WTC11 (cell line): Measurements from ENCODE around the gene CD69. TPM values are rescaled to one million over a fixed set of nuclear protein-coding genes. Genes with fewer than 3 reads are reported as not detected.

Source experiments
- ATAC-seq: fragments of 200-7000 bp; cut with Tn5 transposase; 2 replicates; pipeline ENCODE4 v1.10.0; 2021; ENCODE audit warnings: mild to moderate bottlenecking, moderate library complexity
- CTCF ChIA-PET: fragments of 300-600 bp; sonication (Branson Sonifier 250); formaldehyde crosslinking; loops from one replicate; lab custom pipeline; 2021; ENCODE audit warnings: antibody characterized with exemption; lab: Charles Lee
- POLR2A ChIA-PET: fragments of 350-600 bp; sonication (Branson Sonifier 250); formaldehyde crosslinking; loops from one replicate; lab custom pipeline; 2021; ENCODE audit warnings: antibody characterized with exemption; lab: Charles Lee
- DNase-seq: peaks from one replicate; pipeline ENCODE4 v3.0.0; 2021; ENCODE audit warnings: low spot score
- H3K27ac Mint-ChIP-seq: 2 replicates; pipeline ENCODE4 v1.8.0; 2021; ENCODE audit warnings: mixed read lengths
- H3K27me3 Mint-ChIP-seq: 2 replicates; pipeline ENCODE4 v1.8.0; 2021; ENCODE audit warnings: low read depth, mild to moderate bottlenecking, moderate library complexity, mixed read lengths
- H3K36me3 Mint-ChIP-seq: 2 replicates; pipeline ENCODE4 v1.8.0; 2021; ENCODE audit warnings: mixed read lengths
- H3K4me1 Mint-ChIP-seq: 2 replicates; pipeline ENCODE4 v1.8.0; 2022; ENCODE audit warnings: mixed read lengths
- H3K4me3 Mint-ChIP-seq: 2 replicates; pipeline ENCODE4 v1.8.0; 2021; ENCODE audit warnings: mild to moderate bottlenecking, moderate library complexity, mixed read lengths
- H3K9me3 Mint-ChIP-seq: 2 replicates; pipeline ENCODE4 v1.8.0; 2021; ENCODE audit warnings: mixed read lengths
- ATF2 ChIP-seq: sonication (generic); formaldehyde crosslinking; IDR thresholded peaks from 2 replicates; pipeline ENCODE4 v1.8.1; 2022; ENCODE audit warnings: low read depth, missing genetic modification reagents, borderline replicate concordance
- ATF3 ChIP-seq: sonication (generic); formaldehyde crosslinking; conservative IDR thresholded peaks from 2 replicates; pipeline ENCODE4 v1.8.1; 2022; ENCODE audit warnings: mild to moderate bottlenecking, missing genetic modification reagents
- CREM ChIP-seq: sonication (generic); formaldehyde crosslinking; IDR thresholded peaks from 2 replicates; pipeline ENCODE4 v1.8.1; 2022; ENCODE audit warnings: mild to moderate bottlenecking, missing genetic modification reagents, moderate library complexity
- CTCF ChIP-seq: fragments of 200-600 bp; IDR thresholded peaks from 2 replicates; pipeline ENCODE4 v1.8.0; 2022; ENCODE audit warnings: antibody characterized with exemption
- ELF4 ChIP-seq: sonication (generic); formaldehyde crosslinking; IDR thresholded peaks from 2 replicates; pipeline ENCODE4 v1.8.1; 2022; ENCODE audit warnings: low read depth, mild to moderate bottlenecking, moderate library complexity, missing genetic modification reagents
- ESRRA ChIP-seq: sonication (generic); formaldehyde crosslinking; IDR thresholded peaks from 2 replicates; pipeline ENCODE4 v1.8.1; 2022; ENCODE audit warnings: mild to moderate bottlenecking, missing genetic modification reagents, borderline replicate concordance
- FOXJ3 ChIP-seq: sonication (generic); formaldehyde crosslinking; IDR thresholded peaks from 2 replicates; pipeline ENCODE4 v1.9.0; 2021; ENCODE audit warnings: missing genetic modification reagents, mild to moderate bottlenecking, borderline replicate concordance
- GABPB1 ChIP-seq: sonication (generic); formaldehyde crosslinking; IDR thresholded peaks from 2 replicates; pipeline ENCODE4 v1.8.1; 2023; ENCODE audit warnings: mild to moderate bottlenecking, missing genetic modification reagents
- IRF1 ChIP-seq: sonication (generic); formaldehyde crosslinking; IDR thresholded peaks from 2 replicates; pipeline ENCODE4 v1.8.0; 2023; ENCODE audit warnings: missing genetic modification reagents
- MAX ChIP-seq: sonication (generic); formaldehyde crosslinking; IDR thresholded peaks from 2 replicates; pipeline ENCODE4 v1.8.0; 2022; ENCODE audit warnings: mild to moderate bottlenecking, missing genetic modification reagents
- MLX ChIP-seq: sonication (generic); formaldehyde crosslinking; IDR thresholded peaks from 2 replicates; pipeline ENCODE4 v1.8.1; 2023; ENCODE audit warnings: mild to moderate bottlenecking, missing genetic modification reagents, moderate library complexity
- NFE2L1 ChIP-seq: sonication (generic); formaldehyde crosslinking; IDR thresholded peaks from 2 replicates; pipeline ENCODE4 v1.8.1; 2023; ENCODE audit warnings: missing genetic modification reagents
- RELA ChIP-seq: sonication (generic); formaldehyde crosslinking; IDR thresholded peaks from 2 replicates; pipeline ENCODE4 v1.8.1; 2022; ENCODE audit warnings: missing genetic modification reagents, mild to moderate bottlenecking, borderline replicate concordance
- SOX15 ChIP-seq: fragments of 250-450 bp; sonication (Bioruptor Pico); IDR thresholded peaks from 2 replicates; pipeline ENCODE4 v1.9.0; 2021; ENCODE audit warnings: mild to moderate bottlenecking
- STAT6 ChIP-seq: sonication (generic); formaldehyde crosslinking; conservative IDR thresholded peaks from 2 replicates; pipeline ENCODE4 v1.8.1; 2023; ENCODE audit warnings: mild to moderate bottlenecking, low read depth, missing genetic modification reagents, moderate library complexity
- TEAD4 ChIP-seq: sonication (generic); formaldehyde crosslinking; IDR thresholded peaks from 2 replicates; pipeline ENCODE4 v1.8.0; 2022; ENCODE audit warnings: mild to moderate bottlenecking, missing genetic modification reagents
- USF1 ChIP-seq: sonication (generic); formaldehyde crosslinking; IDR thresholded peaks from 2 replicates; pipeline ENCODE4 v1.8.0; 2022; ENCODE audit warnings: mild to moderate bottlenecking, missing genetic modification reagents
- ZMAT4 ChIP-seq: fragments of 250-450 bp; sonication (Bioruptor Pico); IDR thresholded peaks from 2 replicates; pipeline ENCODE4 v1.9.0; 2021; ENCODE audit warnings: mild to moderate bottlenecking
- ZNF121 ChIP-seq: sonication (generic); formaldehyde crosslinking; IDR thresholded peaks from 2 replicates; pipeline ENCODE4 v1.8.0; 2023; ENCODE audit warnings: missing genetic modification reagents
- ZNF232 ChIP-seq: sonication (generic); formaldehyde crosslinking; IDR thresholded peaks from 2 replicates; pipeline ENCODE4 v1.8.0; 2022; ENCODE audit warnings: mild to moderate bottlenecking, missing genetic modification reagents
- ZNF263 ChIP-seq: sonication (generic); formaldehyde crosslinking; IDR thresholded peaks from 2 replicates; pipeline ENCODE4 v1.8.1; 2022; ENCODE audit warnings: low read depth, mild to moderate bottlenecking, moderate library complexity, missing genetic modification reagents
- ZNF317 ChIP-seq: sonication (generic); formaldehyde crosslinking; IDR thresholded peaks from 2 replicates; pipeline ENCODE4 v1.8.1; 2023; ENCODE audit warnings: low read depth, mild to moderate bottlenecking, moderate library complexity, missing genetic modification reagents, borderline replicate concordance
- ZNF671 ChIP-seq: fragments of 250-450 bp; sonication (Bioruptor Pico); IDR thresholded peaks from 2 replicates; pipeline ENCODE4 v1.8.0; 2021; ENCODE audit warnings: mild to moderate bottlenecking
- total RNA-seq: library from RNA; stranded (reverse); gene quantifications from 3 replicates; pipeline ENCODE4 v1.2.3, GENCODE V29; 2021

The CD69 gene
- total RNA-seq, 1 experiment from 2014 or later: 0.42 TPM

GRCh38 chr12:9763025-9763424 lies 2.3 kb upstream of the CD69 start (continued):
- TF ChIP-seq CTCF (no peak), ATF2 (no peak), ZNF671 (CRISPR knock-in tag) (no peak), SOX15 (CRISPR knock-in tag) (no peak), ZNF121 (no peak), MLX (CRISPR knock-in tag) (no peak)
- TF ChIP-seq, all 79 proteins: peak for 0

- Mint-ChIP-seq H3K27me3 (no peaks in the 10 kb centered on the region), H3K4me1 (peaks cover 15% of the 10 kb centered on the region), H3K9me3 (no peaks in the 10 kb centered on the region), H3K4me3 (no peak overlapping the region), H3K27ac (no peak overlapping the region), H3K36me3 (no peaks in the 10 kb centered on the region)
- ATAC-seq (no peak), DNase-seq (no peak)
- CTCF ChIA-PET: no interaction called here
- POLR2A ChIA-PET: no interaction called here
- TF ChIP-seq NFE2L1 (no peak), ESRRA (CRISPR knock-in tag) (no peak), STAT6 (CRISPR knock-in tag) (no peak), IRF1 (CRISPR knock-in tag) (no peak), CTCF (no peak), RELA (CRISPR knock-in tag) (no peak), USF1 (CRISPR knock-in tag) (no peak), TEAD4 (CRISPR knock-in tag) (no peak), ZNF317 (no peak), GABPB1 (CRISPR knock-in tag) (no peak), MAX (CRISPR knock-in tag) (no peak), ZMAT4 (no peak), FOXJ3 (CRISPR knock-in tag) (no peak), ZNF263 (CRISPR knock-in tag) (no peak), ZNF232 (no peak), ATF3 (CRISPR knock-in tag) (no peak), ELF4 (no peak), CREM (CRISPR knock-in tag) (no peak)
Measured at GRCh38 chr12:9762369-9762768, 1.7 kb upstream of the CD69 start.
